ENCODE measurements around the gene LGMN.
"Not testable (repeated sequence)": the region's sequence is repeated elsewhere in the genome, so short reads cannot be mapped to it uniquely, and the experiment has no call there.

The LGMN gene

GRCh38 chr14:92787554-92787953 lies 39.1 kb upstream of the LGMN start:
- no peak for DNase-seq (ENCODE audit: low read depth, low spot score)
- Histone ChIP-seq H3K36me3 (ENCODE audit: insufficient read depth, insufficient read length, low read length) (no peaks in the 10 kb centered on the region), H3K9me3 (ENCODE audit: insufficient read depth, low read length) (peaks cover 31% of the 10 kb centered on the region), H3K9ac (ENCODE audit: insufficient read length, low read depth) (no peak overlapping the region), H3K4me3 (ENCODE audit: insufficient read length, low read depth) (no peak overlapping the region), H3K27me3 (ENCODE audit: insufficient read depth, insufficient read length) (no peaks in the 10 kb centered on the region), H3K4me1 (ENCODE audit: insufficient read depth, insufficient read length) (no peaks in the 10 kb centered on the region)
- TF ChIP-seq YY1 (IDR thresholded peaks at IDR 0.05; ENCODE audit: insufficient read depth, insufficient read length) (no peak), ZNF274 (IDR thresholded peaks at IDR 0.05; ENCODE audit: low read depth, low read length) (no peak), SUZ12 (IDR thresholded peaks at IDR 0.05; ENCODE audit: extremely low read depth, insufficient read depth, insufficient read length) (no peak)

- Histone ChIP-seq H3K27me3 (ENCODE audit: insufficient read depth, insufficient read length) (no peaks in the 10 kb centered on the region), H3K36me3 (ENCODE audit: insufficient read depth, insufficient read length, low read length) (no peaks in the 10 kb centered on the region), H3K9me3 (ENCODE audit: insufficient read depth, low read length) (peaks cover 31% of the 10 kb centered on the region), H3K4me1 (ENCODE audit: insufficient read depth, insufficient read length) (no peaks in the 10 kb centered on the region), H3K4me3 (ENCODE audit: insufficient read length, low read depth) (no peak overlapping the region), H3K9ac (ENCODE audit: insufficient read length, low read depth) (no peak overlapping the region)
- no peak for DNase-seq (ENCODE audit: low read depth, low spot score)
- TF ChIP-seq SUZ12 (IDR thresholded peaks at IDR 0.05; ENCODE audit: extremely low read depth, insufficient read depth, insufficient read length) (no peak), YY1 (IDR thresholded peaks at IDR 0.05; ENCODE audit: insufficient read depth, insufficient read length) (no peak), ZNF274 (IDR thresholded peaks at IDR 0.05; ENCODE audit: low read depth, low read length) (no peak)
Measured at GRCh38 chr14:92786427-92786756, 38.0 kb upstream of the LGMN start.

GRCh38 chr14:92785667-92786426 lies 37.4 kb upstream of the LGMN start:
- TF ChIP-seq YY1 (IDR thresholded peaks at IDR 0.05; ENCODE audit: insufficient read depth, insufficient read length) (no peak), SUZ12 (IDR thresholded peaks at IDR 0.05; ENCODE audit: extremely low read depth, insufficient read depth, insufficient read length) (no peak), ZNF274 (IDR thresholded peaks at IDR 0.05; ENCODE audit: low read depth, low read length) (no peak)
- Histone ChIP-seq H3K9ac (ENCODE audit: insufficient read length, low read depth) (no peak overlapping the region), H3K4me3 (ENCODE audit: insufficient read length, low read depth) (no peak overlapping the region), H3K9me3 (ENCODE audit: insufficient read depth, low read length) (peaks cover 31% of the 10 kb centered on the region), H3K36me3 (ENCODE audit: insufficient read depth, insufficient read length, low read length) (no peaks in the 10 kb centered on the region), H3K27me3 (ENCODE audit: insufficient read depth, insufficient read length) (no peaks in the 10 kb centered on the region), H3K4me1 (ENCODE audit: insufficient read depth, insufficient read length) (no peaks in the 10 kb centered on the region)
- no peak for DNase-seq (ENCODE audit: low read depth, low spot score)

GRCh38 chr14:92783813-92784431 lies 35.5 kb upstream of the LGMN start:
- H3K27me3 ChIP-seq (ENCODE audit: insufficient read depth, insufficient read length), result no peaks in the 10 kb centered on the region
- no peak overlapping the region for H3K9ac ChIP-seq (ENCODE audit: insufficient read length, low read depth)
- no peak for TF ChIP-seq SUZ12 (IDR thresholded peaks at IDR 0.05; ENCODE audit: extremely low read depth, insufficient read depth, insufficient read length)
- no peak for TF ChIP-seq YY1 (IDR thresholded peaks at IDR 0.05; ENCODE audit: insufficient read depth, insufficient read length)
- TF ChIP-seq ZNF274 (IDR thresholded peaks at IDR 0.05; ENCODE audit: low read depth, low read length), result no peak
- DNase-seq (ENCODE audit: low read depth, low spot score), result no peak
- no peaks in the 10 kb centered on the region for H3K36me3 ChIP-seq (ENCODE audit: insufficient read depth, insufficient read length, low read length)
- peaks cover 16% of the 10 kb centered on the region; the same call in 1 of the 2 replicates for H3K9me3 ChIP-seq (ENCODE audit: insufficient read depth, low read length)
- no peak overlapping the region for H3K4me3 ChIP-seq (ENCODE audit: insufficient read length, low read depth)
- H3K4me1 ChIP-seq (ENCODE audit: insufficient read depth, insufficient read length), result no peaks in the 10 kb centered on the region

GRCh38 chr14:92781350-92781749 lies 32.9 kb upstream of the LGMN start:
- DNase-seq (ENCODE audit: low read depth, low spot score), result no peak
- no peaks in the 10 kb centered on the region for H3K4me1 ChIP-seq (ENCODE audit: insufficient read depth, insufficient read length)

GRCh38 chr14:92780444-92781232 lies 32.2 kb upstream of the LGMN start:
- Histone ChIP-seq H3K27me3 (ENCODE audit: insufficient read depth, insufficient read length) (no peaks in the 10 kb centered on the region), H3K9me3 (ENCODE audit: insufficient read depth, low read length) (no peaks in the 10 kb centered on the region), H3K36me3 (ENCODE audit: insufficient read depth, insufficient read length, low read length) (no peaks in the 10 kb centered on the region), H3K4me3 (ENCODE audit: insufficient read length, low read depth) (no peak overlapping the region), H3K9ac (ENCODE audit: insufficient read length, low read depth) (no peak overlapping the region), H3K4me1 (ENCODE audit: insufficient read depth, insufficient read length) (no peaks in the 10 kb centered on the region)
- DNase-seq (ENCODE audit: low read depth, low spot score), result no peak
- TF ChIP-seq ZNF274 (IDR thresholded peaks at IDR 0.05; ENCODE audit: low read depth, low read length), result no peak
- no peak for TF ChIP-seq YY1 (IDR thresholded peaks at IDR 0.05; ENCODE audit: insufficient read depth, insufficient read length)
- no peak for TF ChIP-seq SUZ12 (IDR thresholded peaks at IDR 0.05; ENCODE audit: extremely low read depth, insufficient read depth, insufficient read length)

More at GRCh38 chr14:92781350-92781749, 32.9 kb upstream of the LGMN start:
- H3K36me3 ChIP-seq (ENCODE audit: insufficient read depth, insufficient read length, low read length), result no peaks in the 10 kb centered on the region
- no peak overlapping the region for H3K4me3 ChIP-seq (ENCODE audit: insufficient read length, low read depth)
- TF ChIP-seq SUZ12 (IDR thresholded peaks at IDR 0.05; ENCODE audit: extremely low read depth, insufficient read depth, insufficient read length), result no peak
- no peak for TF ChIP-seq ZNF274 (IDR thresholded peaks at IDR 0.05; ENCODE audit: low read depth, low read length)
- no peak for TF ChIP-seq YY1 (IDR thresholded peaks at IDR 0.05; ENCODE audit: insufficient read depth, insufficient read length)
- no peak overlapping the region for H3K9ac ChIP-seq (ENCODE audit: insufficient read length, low read depth)
- 0 out of 2 replicates have a peak, but pooled peaks cover 2% of the 10 kb centered on the region for H3K9me3 ChIP-seq (ENCODE audit: insufficient read depth, low read length)
- no peaks in the 10 kb centered on the region for H3K27me3 ChIP-seq (ENCODE audit: insufficient read depth, insufficient read length)

GRCh38 chr14:92778868-92779565 lies 30.6 kb upstream of the LGMN start:
- not testable (repeated sequence) for H3K4me3 ChIP-seq (ENCODE audit: insufficient read length, low read depth); H3K9ac ChIP-seq (ENCODE audit: insufficient read length, low read depth); H3K9me3 ChIP-seq (ENCODE audit: insufficient read depth, low read length); H3K27me3 ChIP-seq (ENCODE audit: insufficient read depth, insufficient read length); DNase-seq (ENCODE audit: low read depth, low spot score); H3K4me1 ChIP-seq (ENCODE audit: insufficient read depth, insufficient read length); H3K36me3 ChIP-seq (ENCODE audit: insufficient read depth, insufficient read length, low read length)

GRCh38 chr14:92775292-92775691 lies 26.9 kb upstream of the LGMN start:
- H3K4me1 ChIP-seq (ENCODE audit: insufficient read depth, insufficient read length); DNase-seq (ENCODE audit: low read depth, low spot score); H3K36me3 ChIP-seq (ENCODE audit: insufficient read depth, insufficient read length, low read length); H3K9ac ChIP-seq (ENCODE audit: insufficient read length, low read depth); H3K9me3 ChIP-seq (ENCODE audit: insufficient read depth, low read length); H3K27me3 ChIP-seq (ENCODE audit: insufficient read depth, insufficient read length); H3K4me3 ChIP-seq (ENCODE audit: insufficient read length, low read depth): not testable (repeated sequence)

Data from NT2/D1 (cell line).